IPS DF 19.7 (cell line): ENCODE measurements around the gene ELMO2.
A peak's percentile ranks its signal among the peaks of the same experiment; 100 is the strongest.

Experiments used
- DNase-seq: peaks from one replicate; pipeline ENCODE4 v3.0.0-alpha.2; 2013; ENCODE audit warnings: low read depth, low spot score

The ELMO2 gene, protein sequence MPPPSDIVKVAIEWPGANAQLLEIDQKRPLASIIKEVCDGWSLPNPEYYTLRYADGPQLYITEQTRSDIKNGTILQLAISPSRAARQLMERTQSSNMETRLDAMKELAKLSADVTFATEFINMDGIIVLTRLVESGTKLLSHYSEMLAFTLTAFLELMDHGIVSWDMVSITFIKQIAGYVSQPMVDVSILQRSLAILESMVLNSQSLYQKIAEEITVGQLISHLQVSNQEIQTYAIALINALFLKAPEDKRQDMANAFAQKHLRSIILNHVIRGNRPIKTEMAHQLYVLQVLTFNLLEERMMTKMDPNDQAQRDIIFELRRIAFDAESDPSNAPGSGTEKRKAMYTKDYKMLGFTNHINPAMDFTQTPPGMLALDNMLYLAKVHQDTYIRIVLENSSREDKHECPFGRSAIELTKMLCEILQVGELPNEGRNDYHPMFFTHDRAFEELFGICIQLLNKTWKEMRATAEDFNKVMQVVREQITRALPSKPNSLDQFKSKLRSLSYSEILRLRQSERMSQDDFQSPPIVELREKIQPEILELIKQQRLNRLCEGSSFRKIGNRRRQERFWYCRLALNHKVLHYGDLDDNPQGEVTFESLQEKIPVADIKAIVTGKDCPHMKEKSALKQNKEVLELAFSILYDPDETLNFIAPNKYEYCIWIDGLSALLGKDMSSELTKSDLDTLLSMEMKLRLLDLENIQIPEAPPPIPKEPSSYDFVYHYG

DNA sequence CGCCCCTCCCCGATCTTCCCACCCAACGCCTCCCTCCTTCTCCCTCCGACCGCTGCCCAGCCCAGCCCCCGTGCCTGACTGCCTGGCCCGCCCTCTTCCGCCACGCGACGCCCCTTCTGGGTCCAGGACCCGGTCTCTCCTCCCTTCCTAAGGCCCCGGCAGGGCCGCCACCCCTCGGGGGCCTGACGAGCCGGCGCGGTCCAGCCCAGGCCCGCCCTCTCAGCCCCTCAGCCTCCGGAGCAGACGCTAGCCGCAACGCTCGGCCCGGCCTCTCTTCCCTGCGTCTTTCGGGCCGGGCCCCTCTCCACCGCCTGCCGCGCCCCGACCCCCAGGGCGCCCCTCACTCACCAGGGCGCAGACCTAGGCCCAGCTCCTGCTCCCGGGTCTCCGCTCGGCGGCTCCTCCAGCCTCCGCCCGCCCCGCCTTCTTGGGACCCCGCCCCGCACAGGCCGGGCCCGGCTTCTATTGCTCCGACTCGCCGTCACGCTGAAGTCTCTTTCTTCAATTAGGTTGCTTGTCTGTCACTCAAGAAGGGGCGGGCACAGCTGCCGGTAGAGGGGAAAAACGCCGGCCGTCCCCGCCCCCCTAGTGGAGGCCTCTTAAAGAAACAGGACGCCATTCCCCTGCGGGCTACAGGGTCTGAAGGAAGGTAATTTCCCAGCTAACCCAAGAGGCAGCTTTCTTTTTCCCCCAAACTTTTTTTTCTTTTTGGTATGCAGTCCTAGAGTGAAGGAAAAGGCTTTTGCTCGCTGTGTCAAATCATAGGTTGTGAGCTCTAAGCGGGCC, at the start of gene ELMO2:
TSS of gene ELMO2 (minus strand) at position 416 of the 786 bp plus-strand sequence. CDS start 12,133 bp downstream, outside the sequence.
- peak; percentile 80 for DNase-seq

DNA sequence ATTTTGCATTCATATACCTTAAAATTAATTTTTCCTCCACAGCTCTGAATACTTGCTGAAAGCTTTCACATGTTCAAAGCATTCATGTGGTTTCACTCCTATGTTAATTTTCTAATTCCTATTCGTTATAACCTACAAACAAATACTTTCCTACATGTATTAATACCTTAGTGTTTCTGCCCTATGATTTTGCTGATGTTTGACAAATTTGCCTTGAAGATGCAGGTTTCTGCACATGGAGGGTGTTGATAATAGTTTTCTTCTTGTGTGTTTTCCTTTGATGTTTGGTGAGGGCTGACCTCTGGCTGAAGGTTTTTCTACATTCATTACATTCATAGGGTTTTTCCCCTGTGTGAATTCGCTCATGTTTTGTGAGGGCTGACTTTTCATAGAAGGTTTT, 49.3 kb upstream of the ELMO2 start:
- no peak for DNase-seq

DNA sequence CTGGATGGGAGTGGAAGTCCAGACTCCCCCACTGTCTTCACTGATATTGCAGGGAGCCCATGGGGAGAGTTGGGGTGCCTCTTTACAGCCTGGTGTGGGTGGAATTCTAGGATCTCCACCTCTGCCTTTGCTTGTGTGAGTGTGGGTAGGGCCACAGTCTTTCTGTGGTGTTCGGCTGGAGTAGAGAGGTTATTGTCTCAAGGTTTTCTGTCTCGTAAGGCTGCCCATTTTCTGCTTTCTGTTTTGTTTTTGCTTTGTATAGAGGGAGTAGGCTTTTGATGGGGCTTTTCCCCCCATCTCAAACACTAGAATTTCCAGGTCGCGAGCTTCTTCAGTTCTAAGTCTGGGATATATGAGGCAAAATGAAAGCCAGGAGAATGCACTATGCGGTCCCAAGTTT, 40.4 kb upstream of the ELMO2 start:
- DNase-seq: no peak

DNA sequence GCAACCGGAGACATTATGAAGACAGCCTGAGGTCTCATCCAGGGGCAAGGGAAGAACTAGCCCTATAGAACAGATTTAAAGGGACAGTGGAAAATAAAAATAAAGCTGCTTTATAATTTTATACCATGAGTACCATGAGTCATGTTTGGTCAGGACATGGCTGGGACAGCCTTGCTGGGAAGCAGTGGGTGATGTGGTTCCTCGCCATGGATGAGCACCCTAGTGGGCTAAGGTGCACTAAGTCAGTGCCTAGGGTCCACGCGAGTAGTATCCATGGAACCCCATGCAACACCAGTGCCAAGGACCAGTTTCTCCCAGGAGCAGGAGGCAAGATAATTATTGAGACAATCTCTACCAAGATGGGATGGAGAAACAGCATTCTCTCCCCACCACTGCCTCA, 33.4 kb upstream of the ELMO2 start:
- no peak for DNase-seq

DNA sequence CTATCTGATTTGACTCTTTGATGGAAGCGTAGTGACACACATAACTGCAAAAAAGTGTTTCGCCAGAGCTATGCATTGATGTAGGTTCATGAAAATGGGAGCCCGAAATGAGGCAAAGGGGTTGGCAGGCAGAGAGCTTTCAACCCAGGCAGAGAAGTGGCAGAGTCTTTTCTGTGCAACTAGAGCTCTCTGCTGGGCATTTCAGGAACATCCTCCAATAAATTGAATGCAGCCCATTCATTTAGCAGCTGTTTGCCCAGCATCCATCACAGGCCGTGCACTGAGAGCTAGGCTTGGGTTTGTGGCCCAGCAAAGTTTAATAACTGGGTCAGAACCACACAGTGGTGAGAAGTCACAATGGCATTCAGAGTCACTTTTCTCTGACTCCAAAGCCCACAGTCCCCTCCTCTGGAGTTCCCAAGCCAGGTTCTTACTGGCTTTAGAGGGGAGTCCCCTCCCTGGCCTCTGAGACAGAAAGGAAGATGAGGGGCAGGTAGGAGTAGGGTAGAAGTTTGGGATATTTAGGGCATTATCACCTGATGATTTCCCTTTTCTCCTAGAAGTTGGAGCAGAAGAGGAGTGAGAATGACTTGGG, 31.8 kb upstream of the ELMO2 start:
- DNase-seq: no peak

DNA sequence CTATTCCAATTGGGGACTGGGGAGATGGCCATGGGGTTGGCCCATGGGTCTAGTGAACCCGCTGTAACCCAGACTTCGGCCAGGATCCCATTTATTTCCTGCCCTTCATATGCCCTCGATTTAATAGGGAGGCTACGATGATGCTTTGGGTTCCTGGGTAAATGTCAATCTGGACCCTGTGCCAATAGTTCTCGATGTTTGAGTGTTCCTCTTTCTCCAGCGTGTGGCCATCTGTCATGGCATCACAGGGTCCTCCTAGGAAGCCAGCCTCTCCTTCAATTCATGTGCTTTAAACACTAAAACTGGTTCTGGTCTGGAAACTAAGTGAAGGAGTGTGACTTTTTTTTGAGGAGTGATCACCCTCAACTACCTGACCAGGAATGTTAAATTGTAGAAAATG, 28.7 kb upstream of the ELMO2 start:
- DNase-seq: no peak

DNA sequence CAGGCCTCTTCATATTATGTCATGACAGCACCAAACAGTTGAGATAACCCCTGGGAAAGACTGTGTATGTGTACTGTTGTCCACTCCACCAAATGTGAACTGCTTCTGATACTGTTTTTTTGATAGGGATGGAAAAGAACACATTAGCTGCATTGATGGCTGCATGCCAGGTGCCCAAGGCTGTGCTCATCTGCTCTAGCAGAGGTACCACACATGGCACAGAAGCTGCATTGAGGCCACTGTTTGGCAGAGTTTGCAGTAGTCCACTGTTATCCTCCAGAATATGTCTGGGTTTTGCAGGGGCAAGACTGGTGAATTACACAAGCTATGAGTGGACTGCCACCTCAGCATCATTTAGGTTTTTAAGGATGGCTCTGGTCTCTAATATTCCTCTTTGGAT, 28.2 kb upstream of the ELMO2 start:
- DNase-seq: no peak

DNA sequence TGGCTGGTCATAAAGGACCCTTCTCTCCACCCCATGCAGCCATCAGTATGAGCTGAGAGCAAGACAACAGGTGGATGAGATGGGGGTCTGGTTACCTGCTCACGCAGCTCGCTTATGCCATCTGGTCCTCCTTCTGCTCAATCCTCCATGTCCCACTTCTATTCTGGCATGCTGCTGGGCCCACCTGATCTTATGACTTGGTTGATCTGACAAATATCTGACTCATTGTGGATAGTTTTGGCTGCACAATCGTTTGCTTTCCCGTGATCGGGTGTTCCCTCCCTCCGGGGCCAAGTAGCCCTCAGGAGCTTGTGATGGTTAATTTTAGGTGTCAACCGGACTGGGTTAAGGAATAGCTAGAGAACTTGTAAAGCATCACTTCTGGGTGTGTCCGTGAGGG, 26.6 kb upstream of the ELMO2 start:
- DNase-seq: no peak

DNA sequence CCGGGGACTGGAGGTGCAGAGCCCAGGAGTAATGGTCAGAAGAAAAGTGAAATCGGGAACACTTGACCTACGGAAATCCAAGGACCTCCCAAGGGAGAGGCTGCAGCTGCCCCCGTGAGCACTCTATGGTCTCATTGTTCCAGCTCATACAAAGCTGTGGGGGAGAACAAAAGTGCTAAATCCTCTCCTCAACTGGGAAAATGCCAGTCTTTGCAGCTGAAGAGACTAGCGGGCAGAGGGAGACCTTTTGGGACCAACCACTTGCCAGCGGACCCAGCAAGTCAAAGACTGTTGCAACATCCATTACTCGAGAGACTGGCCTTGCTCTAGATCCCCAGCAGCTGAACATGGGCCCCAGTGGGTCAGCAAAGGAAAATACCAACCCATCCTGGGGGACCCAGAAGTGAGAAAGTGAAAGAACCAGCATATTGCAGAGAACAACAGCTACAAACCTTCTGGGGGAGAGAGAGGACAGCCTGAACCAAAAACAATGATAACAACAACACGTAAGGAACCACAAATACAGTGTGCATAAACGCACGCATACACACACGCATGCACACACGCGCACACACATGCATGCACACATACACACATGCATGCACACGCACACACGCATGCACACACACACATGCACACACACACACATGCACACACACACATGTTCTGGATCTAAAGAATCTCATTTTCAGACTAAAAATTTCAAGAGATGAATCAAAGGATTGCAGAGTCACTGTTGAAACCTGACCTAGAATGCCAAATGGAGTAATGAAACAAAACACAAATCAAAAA, 24.7 kb upstream of the ELMO2 start:
- no peak for DNase-seq

DNA sequence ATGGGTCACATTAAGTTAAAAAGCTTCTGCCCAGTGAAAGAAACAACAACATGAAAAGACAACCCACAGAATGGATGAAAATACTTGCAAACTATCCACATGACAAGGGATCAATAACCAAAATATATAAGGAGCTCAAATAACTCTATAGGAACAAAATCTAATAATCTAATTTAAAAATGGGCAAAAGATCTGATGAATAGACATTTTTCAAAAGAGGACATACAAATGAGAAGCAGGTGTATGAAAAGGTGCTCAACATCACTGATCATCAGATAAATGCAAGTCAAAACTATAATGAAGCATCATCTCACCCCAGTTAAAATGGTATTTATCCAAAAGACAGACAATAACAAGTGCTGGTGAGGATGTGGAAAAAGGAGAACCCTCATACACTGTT, 21.0 kb upstream of the ELMO2 start:
- no peak for DNase-seq

DNA sequence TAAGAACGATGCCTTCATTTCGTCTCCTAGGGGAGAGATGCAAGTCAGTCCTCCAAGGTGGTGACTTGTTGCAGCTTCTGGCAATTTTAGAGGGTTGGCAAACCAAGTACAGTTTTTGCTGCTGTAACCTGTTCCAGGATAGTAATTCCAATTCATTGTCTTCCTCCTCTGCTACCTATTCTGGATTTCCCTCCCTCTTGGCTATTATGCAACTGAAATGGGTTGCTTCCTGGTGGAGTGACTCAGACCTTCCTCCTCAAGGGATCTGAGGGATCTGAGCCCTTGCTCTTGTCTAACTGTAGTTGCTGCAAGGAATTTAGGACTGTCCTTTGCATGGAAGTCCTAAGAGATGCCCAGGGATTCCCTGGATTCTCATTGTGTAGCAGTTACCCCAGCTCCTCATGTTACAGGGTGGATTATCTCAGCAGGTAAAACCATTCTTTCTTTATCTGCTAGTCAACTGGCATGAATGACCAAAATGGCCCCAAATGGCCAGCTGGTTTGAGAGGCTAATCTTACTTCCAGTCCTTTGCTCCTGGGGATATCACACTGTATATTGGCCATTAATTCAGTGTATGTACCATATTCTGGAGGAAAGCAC, 17.6 kb upstream of the ELMO2 start:
- no peak for DNase-seq

DNA sequence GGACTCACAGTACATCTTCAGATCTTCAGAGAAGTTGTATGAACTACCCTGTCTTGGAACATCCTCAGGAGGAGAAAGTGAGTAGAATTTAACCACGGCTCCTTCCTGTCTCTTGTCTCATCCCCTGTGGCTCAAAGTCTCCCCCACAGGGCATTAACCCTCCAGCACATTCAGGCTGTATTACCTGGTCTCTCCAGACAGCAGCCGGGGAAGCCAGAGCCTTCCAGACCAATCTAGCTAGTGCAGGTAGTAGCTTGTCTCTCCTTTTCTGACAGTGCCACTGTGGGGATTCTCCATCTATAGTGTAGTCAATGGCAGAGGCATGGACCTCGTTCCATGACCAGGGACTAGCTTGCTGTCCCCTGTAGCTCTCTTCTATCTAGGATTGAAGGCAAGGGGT, 16.9 kb upstream of the ELMO2 start:
- DNase-seq: no peak

DNA sequence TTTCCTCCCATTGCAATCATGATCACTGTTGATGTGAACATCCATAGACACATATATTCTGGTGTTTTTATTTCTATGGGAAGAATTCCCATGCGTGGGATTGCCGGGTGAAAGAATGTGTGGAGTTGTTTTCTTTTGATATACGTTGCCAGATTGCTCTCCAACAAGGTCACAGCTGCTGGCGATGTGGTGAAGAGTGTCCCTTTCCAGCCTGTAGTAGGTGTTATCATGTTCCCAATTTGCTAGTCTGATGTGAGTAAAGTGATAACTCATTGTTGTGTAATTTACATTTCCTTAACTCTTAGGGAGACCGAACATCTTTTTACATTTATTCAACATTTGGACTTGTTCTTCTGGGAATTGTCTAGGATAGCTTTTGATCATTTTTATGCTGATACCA, 14.5 kb upstream of the ELMO2 start:
- no peak for DNase-seq

DNA sequence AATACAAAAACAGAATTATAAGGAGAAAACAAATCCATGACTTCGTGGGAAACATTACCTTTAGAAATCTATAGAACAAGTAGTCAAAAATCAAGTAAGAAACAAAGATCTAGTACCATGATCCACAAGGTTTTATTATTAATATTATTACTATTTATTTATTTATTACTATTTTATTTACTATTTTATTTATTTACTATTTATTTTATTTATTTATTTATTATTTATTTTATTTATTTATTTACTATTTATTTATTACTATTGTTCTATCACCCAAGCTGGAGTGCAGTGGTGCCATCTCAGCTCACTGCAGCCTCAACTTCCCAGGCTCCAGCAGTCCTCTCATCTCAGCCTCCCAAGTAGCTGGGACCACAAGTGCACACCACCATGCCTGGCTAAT, 13.5 kb upstream of the ELMO2 start:
- no peak for DNase-seq

DNA sequence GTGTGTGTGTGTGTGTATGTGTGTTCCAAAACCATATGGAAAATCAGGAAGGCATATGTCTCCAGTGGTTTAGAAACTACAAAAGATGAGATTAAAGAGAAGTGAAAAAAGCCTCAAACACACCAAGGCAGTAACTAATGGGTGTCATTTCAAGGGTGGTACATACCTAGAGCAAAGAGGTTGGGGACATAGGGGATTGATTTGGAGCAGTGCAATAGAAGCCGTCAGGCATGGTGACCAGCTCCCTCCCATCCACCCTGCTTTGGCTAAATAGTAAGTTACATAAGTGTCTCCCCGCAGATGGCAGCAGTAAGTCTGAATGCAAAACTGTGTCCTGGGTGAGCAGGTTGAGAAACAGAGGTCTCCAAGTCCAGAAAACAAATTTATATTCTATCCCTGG, 10.4 kb upstream of the ELMO2 start:
- no peak for DNase-seq

DNA sequence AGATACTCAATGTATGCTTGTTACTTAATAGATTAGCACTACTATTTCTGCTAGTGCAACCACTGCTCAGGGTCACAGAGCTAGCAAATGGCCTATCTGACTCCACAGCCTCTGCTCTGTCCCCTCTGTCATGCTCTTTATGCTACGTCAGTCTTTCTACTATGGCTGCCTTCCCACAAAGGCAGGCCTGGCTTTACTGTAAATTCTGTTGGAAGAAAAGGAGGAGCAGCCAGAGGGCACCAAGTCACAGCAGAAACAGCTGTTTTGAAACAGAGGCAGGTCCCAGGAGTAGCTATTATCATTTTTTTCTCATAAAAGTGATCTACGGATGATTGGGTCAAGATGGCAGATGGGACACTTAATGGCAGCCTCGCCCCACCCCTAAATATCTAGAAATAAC, 10.0 kb upstream of the ELMO2 start:
- no peak for DNase-seq

DNA sequence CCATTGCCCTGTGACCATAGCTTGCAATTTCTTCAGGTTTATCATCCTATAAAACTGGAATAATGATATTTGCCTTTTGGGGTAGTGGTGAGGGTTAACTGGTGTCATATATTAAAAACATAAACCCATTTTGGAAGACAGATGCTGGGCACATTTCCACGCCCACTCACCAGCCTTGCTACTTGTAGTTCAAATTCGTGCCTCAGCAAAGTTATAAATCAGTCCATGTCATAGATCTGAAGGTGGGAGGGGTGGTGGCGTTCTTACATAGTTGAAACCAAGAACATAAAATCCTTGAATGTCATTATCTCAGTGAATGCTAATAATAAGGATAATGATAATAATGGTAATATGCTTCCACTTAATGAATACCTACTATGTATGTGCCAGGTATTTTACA, 9.4 kb upstream of the ELMO2 start:
- DNase-seq: no peak

DNA sequence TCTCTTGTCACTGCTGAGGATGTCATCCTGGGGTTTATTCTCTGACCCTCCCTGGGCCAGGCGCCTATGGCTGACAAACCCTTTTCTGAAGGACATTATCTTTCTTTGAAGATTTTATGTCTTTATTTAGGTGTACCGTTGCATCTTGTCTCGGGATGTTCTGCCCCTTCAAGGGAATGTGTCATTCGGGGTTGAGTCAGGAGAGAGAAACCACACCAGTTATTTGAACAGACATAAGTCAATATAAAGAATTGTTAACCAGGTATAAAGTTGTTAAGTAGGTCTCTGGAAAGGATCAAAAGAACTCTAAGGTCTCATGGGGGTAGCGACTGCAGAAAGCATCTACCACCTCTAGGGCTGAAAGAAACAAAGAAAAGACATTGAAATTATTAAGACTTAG, 8.2 kb upstream of the ELMO2 start:
- DNase-seq: no peak

DNA sequence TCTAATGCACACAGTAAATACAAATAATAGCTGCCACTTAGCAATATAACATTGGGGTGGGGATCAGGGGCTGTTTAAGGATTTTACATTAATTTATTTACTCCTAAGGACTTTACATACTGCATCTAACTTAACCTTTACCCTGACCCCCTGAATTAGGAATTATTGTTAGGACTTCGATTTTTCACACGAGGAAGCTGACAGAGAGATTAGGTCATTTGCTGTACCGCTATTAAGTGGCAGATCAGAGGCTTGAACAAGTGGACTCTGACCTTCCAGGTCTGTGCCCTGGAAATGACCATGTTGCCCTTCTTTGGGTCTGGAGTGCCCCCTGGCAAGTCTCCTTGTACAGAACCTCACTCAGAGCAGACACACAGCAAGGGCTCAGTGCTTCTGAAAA, 5.2 kb upstream of the ELMO2 start:
- DNase-seq: no peak

DNA sequence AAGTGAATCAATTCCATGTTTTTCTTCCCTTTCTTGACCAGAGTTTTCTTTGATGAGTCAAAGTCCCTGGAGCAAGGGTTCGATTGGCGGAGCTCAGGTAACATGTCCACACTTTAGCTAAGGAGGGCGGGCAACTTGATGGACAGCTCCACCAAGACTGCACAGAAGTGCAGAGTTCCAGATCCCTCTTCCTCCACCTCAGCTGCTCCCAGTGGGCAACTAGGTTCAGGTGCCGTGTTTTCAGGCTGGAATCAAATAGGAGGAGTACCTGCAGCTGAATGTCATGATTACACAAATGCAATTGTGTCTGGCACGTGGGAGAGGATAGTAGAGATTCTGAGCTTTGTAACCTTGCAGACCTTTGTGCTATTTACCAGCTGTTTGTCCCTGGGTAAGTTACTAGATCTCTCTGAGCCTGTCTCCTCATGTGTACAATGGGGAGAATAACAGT, 1.9 kb upstream of the ELMO2 start:
- DNase-seq: no peak

DNA sequence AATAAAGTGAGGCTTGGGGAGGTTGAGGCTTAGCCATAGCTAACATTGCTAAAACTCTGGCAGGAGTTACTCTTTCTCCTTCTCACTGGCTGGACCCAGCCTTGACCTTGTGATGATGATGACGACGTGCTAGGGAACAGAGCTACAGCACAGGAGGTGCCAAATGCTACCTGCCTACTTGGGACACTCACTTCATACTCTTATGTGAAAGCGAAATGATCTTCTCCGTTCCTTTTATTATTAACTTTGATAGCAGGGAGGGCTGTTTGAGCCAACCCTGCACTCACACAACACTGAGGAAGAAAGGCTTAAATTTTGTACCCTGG, 1.2 kb upstream of the ELMO2 start:
- no peak for DNase-seq
